Stimulated activated CD8-positive, alpha-beta memory T cell treated with anti-CD3 and anti-CD28 coated beads, Interleukin-15, amount 100 ng/mL, for 1 hour (primary cell): Measurements from ENCODE around the gene FAM222B.

Experiments used
- DNase-seq: peaks from one replicate; pipeline ENCODE4 v3.0.0-alpha.2; 2020; ENCODE audit warnings: low read depth

The FAM222B gene

DNA sequence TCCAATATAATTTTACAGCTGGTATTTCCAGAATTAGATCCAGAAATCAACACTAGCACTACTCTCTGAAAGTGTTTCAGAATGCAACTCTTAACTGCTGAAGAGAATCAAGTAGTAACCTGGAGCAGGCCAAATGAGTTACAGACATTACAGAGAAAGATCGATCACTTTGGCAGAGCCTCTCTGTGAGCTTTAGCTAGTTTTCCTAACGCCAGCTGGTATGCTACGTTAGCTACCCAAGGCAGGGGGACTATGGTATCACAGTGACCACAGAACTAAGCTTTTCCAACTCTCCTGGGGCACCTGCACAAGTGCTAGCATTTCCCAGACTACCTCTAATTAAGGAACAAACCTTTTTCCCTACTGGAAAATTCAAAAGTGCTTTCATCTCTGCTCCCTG is 68.4 kb downstream of the FAM222B start:
- no peak for DNase-seq

DNA sequence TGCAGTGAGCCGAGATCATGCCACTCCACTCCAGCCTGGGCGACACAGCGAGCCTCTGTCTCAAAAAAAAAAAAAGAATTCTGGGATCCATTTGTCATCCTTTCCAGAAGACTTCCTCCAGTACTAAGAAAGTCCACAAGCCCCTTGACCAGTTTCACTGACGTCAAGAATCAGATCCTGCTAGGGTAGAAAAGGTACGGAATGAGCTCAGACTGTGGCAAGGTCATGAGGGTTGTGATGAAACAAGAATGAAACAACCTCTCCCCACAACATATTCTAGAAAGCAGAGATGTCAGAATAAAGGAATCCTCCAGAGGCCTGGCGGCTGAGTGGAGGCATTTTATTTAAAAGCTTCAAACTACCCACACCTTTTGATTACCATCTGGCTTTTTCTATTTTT is 68.9 kb downstream of the FAM222B start:
- no peak for DNase-seq

GRCh38 chr17:28765038-28765437 is 77.6 kb downstream of the FAM222B start:
- DNase-seq = no peak

DNA sequence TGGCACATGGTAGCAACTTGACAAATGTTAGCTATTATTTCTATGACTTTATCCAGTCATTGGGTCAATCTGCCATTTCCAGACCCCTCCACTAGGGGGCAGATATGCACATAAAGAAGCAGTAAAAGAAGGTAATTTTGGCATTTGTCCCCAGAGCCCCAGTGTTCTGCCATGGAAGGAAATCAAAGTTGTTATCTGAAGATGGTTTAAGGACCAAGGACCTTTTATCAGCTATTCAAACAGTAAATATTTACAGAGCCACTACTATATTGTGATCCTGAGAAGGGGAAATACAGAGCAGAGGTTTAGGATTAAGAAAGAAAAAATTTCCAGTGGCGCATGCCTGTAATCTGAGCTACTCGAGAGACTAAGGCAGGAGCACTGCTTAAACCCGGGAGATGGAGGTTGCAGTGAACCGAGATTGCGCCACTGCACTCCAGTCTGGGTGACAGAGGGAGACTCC is 78.8 kb downstream of the FAM222B start:
- peak; percentile 63 for DNase-seq

GRCh38 chr17:28763137-28763799 is 79.3 kb downstream of the FAM222B start:
- DNase-seq = no peak

GRCh38 chr17:28760601-28761562 is 81.7 kb downstream of the FAM222B start:
- DNase-seq = no peak

GRCh38 chr17:28759256-28759865 is 83.2 kb downstream of the FAM222B start:
- DNase-seq = no peak

DNA sequence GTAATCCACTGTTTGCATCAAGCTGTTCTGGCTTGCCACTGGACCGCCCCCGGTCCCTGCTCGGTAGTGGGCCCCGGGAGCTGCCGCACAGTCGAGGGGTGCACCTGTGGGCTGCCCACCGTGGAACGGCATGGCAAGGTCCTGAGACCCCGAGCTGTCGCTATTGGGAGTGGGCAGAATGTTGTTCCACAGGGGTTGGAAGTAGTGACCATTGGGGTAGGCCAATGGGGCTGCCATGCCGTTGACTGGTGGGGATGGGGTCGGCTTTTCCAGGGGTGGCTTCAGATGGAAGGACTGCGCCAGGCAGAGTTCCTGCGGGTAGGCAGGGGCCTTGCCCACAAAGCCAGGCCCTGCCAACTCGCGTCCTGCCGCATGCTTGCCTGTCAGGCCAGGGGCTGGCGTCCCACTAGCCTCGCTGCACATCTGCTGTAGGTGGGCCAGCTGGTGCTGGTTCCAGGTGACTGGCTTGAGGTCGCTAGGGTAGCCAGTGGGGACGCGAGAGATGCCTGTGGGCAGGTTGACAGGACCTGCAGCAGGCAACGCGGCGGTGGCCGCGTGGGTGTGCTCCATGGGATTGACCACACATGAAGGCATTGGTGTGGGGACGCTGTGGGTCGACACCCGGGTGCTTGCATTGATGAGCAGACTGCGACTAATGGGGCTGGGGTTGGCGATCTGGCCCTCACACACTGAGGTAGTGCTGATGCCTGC is 84.0 kb downstream of the FAM222B start:
- no peak for DNase-seq

DNA sequence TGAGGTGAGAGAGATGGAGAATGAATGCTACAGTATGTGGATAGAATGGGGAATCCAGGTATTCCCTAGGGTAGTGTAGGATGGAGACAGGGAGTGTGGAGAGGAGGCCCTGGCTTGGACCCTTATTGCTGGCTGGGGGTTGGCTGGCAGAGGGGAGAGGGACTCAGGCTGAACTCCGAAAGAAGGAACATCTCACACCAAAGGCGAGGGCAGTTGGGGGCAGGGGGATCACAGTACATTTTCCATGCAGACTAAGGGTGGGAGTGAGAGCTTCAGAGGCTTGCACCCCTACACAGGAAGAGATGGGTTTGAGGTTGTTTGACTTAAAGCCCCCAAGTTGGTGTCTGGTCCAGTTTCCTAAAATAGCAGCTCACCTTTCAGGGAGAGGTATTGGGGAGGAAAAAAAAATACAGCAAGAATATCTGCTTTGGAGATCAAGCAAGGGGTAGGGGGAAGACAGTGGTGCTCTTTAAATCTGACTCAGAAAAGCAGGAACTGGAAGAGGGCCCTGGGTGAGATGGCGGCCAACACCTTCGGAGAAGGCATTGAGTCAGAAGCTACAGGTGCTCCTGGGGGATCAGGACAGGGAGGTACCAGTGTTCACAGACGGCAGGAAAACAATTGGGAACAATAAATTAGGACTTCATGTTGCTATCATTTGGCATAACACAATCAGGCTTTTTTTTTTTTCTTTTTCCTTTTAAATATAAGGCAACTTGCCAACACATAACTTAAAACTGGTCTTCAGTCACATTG is 86.4 kb downstream of the FAM222B start:
- DNase-seq = no peak

- no peak for DNase-seq
These were observed 87.1 kb downstream of the FAM222B start for GRCh38 chr17:28755486-28755885.

DNA sequence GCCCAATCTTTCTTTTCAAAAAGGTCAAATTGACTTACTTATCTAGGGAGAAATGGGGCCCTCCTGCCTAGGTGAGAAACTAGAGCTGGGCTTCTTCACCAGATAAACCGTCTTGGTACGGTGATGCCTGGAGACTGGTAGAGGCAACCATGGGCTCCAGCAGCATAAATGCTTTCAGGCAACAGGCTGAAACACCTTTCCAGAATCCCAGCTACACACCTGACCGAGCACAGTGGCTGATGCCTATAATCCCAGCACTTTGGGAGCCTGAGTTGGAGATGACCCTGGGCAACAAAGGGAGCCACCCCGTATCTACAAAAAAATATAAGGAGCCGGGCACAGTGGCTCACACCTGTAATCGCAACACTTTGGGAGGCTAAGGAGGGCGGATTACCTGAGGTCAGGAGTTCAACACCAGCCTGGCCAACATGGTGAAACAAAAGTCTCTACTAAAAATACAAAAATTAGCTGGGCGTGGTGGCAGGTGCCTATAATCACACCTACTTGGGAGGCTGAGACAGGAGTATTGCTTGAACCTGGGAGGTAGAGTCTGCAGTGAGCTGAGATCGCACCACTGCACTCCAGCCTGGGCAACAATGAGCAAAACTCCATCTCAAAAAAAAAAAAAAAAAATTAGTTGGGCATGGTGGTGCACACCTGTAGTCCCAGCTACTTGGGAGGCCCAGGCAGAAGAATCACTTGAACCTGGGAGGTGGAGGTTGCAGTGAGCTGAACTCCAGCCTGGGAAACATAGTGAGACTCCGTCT is 90.8 kb downstream of the FAM222B start:
- no peak for DNase-seq

- DNase-seq = peak; percentile 83
These were observed 92.2 kb downstream of the FAM222B start for GRCh38 chr17:28750178-28751047.

DNA sequence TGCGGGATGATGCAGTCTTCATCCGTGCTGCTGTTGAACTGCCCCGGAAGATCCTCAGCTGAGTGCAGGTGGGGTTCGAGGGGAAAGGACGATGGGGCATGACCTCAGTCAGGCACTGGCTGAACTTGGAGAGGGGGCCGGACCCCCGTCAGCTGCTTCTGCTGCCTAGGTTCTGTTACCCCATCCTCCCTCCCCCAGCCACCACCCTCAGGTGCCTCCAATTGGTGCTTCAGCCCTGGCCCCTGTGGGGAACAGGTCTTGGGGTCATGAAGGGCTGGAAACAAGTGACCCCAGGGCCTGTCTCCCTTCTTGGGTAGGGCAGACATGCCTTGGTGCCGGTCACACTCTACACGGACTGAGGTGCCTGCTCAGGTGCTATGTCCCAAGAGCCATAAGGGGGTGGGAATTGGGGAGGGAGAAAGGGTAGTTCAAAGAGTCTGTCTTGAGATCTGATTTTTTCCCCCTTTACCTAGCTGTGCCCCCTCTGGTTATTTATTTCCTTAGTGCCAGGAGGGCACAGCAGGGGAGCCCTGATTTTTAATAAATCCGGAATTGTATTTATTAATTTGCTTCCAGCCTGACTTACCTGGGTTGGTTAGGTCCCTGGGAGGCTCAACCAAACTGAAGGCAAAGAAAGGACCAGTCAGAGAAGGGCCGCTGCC is 92.9 kb downstream of the FAM222B start:
- no peak for DNase-seq

- DNase-seq = no peak
These were observed 93.6 kb downstream of the FAM222B start for GRCh38 chr17:28748852-28749515.

- no peak for DNase-seq
These were observed 94.5 kb downstream of the FAM222B start for GRCh38 chr17:28747801-28748750.

DNA sequence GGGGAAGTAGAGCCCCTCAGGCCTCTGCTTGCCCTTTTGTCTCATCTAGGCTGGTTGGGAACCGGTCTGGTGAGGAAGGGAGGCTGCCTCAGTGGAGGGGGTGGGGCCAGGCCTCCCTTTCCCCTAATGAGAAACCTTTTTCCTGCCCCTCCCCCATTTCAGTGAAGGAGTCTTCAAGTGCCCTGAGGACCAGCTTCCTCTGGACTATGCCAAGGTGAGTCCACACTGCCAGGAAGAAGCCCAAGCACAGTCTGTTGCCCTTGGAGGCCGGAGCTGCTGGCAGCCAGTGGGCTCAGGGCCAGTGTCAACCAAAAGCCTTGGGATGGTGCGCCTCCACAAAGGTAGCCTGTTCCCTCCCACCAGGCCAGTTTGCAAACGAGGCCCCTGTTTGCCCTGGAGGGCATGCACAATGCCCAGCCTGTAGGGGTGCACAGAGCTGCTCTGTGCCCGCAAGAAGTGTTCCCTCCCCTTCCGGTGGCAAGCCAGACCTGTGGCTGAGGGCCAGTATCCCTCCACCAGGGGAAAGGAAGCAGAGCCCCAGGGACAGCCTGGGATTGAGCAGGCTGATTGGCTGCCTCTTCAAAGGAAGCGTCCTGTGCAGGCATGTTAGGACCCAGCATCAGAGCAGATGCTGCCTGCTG is 95.4 kb downstream of the FAM222B start:
- no peak for DNase-seq

- DNase-seq = no peak
These were observed 96.0 kb downstream of the FAM222B start for GRCh38 chr17:28746611-28747050.
